Measurements from ENCODE around the gene INTS1. TPM values are rescaled to one million over a fixed set of nuclear protein-coding genes. Genes with fewer than 3 reads are reported as not detected.
A peak's percentile ranks its signal among the peaks of the same experiment; 100 is the strongest.

The INTS1 gene
- total RNA-seq, 1 experiment from 2014 or later: 71.8 TPM

- no peaks in the 10 kb centered on the region for H3K27me3 ChIP-seq (ENCODE audit: control insufficient read depth, insufficient read depth, low read length)
- H3K36me3 ChIP-seq (replicated peaks; ENCODE audit: control insufficient read depth, insufficient read depth, low read length): peaks cover 23% of the 10 kb centered on the region
Measured at GRCh38 chr7:1497293-1497927, 6.8 kb downstream of the INTS1 start.

DNA sequence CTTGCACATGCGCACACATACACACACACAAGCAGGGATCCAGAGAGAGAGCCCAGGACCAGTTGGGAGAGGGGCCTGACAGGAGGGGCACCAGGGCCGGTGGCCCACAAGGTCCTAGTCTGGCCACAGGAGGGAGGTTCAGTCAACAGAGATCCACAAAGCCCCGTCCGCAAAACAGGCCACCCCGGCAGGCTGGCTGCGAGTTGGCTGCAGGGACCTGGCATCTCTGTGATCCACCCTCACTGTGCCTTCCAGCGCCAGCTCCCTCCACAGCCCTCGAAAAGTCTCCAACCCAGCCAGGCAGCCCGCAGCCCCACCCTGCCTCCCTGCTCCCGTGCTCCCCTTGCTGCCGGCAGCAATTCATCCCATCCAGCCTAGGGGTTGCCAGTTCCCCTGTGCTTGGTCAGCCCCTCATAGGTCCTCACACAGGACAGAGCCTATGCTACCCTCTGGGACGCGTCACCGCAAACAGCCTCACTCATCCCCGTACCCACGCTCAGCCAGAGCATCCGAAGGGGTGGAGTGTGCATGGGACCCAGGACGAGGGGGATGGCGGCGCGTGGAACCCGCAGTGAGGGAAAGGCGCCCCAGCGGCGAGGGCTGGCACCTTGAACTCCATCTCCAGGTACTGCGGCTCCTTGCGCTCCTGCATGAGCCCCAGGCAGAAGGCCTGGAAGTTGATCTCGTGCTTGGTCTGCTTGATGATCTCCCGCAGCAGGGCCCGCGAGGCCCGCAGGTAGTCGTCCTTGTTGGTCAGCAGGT lies 7.5 kb downstream of the INTS1 start:
- DNase-seq: no peak
- Histone ChIP-seq H3K4me3 (ENCODE audit: insufficient read depth, low read depth, low read length) (no peak overlapping the region), H3K36me3 (replicated peaks; ENCODE audit: control insufficient read depth, insufficient read depth, low read length) (peaks cover 20% of the 10 kb centered on the region), H3K27me3 (ENCODE audit: control insufficient read depth, insufficient read depth, low read length) (no peaks in the 10 kb centered on the region)

More at GRCh38 chr7:1497293-1497927, 6.8 kb downstream of the INTS1 start:
- no peak for DNase-seq
- no peak overlapping the region for H3K4me3 ChIP-seq (ENCODE audit: insufficient read depth, low read depth, low read length)

DNA sequence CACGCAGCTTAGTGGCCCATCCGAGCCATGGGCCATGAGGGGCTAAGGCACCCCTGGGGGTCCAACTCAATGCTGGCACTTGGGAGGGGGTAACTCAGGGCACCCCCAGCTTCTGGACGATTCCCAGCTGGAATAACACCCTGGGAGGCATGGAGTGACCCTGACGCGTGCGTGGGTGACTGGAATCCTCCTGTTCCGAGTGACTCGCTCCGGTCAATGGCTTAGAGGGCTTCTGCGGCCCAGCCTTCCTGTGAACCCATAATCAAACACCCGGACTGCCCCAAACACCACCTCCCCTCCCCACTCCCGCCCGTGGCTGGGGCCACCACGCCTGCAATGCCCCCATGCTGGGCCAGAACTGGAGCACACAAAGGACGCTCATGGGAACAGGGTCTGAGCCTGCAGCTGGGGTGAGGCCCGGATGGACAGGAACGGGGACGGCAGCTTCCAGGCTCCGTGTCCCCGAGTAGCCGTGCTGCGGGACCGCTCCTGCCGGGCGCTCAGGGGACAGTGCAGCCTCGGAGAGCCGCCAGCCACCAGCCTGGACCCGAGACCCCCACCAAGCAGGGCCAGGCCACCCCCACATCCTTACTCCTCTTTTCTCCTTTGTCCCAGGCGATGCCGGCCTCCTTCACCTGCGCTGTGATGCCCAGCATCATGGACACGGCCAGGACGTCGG lies 8.5 kb downstream of the INTS1 start:
- Histone ChIP-seq H3K36me3 (replicated peaks; ENCODE audit: control insufficient read depth, insufficient read depth, low read length) (peaks cover 28% of the 10 kb centered on the region), H3K4me3 (ENCODE audit: insufficient read depth, low read depth, low read length) (no peak overlapping the region), H3K27me3 (ENCODE audit: control insufficient read depth, insufficient read depth, low read length) (no peaks in the 10 kb centered on the region)
- no peak for DNase-seq

- Histone ChIP-seq H3K27me3 (ENCODE audit: control insufficient read depth, insufficient read depth, low read length) (no peaks in the 10 kb centered on the region), H3K36me3 (replicated peaks; ENCODE audit: control insufficient read depth, insufficient read depth, low read length) (peaks cover 29% of the 10 kb centered on the region), H3K4me3 (ENCODE audit: insufficient read depth, low read depth, low read length) (no peak overlapping the region)
- no peak for DNase-seq
Measured at GRCh38 chr7:1494866-1495563, 9.2 kb downstream of the INTS1 start.

DNA sequence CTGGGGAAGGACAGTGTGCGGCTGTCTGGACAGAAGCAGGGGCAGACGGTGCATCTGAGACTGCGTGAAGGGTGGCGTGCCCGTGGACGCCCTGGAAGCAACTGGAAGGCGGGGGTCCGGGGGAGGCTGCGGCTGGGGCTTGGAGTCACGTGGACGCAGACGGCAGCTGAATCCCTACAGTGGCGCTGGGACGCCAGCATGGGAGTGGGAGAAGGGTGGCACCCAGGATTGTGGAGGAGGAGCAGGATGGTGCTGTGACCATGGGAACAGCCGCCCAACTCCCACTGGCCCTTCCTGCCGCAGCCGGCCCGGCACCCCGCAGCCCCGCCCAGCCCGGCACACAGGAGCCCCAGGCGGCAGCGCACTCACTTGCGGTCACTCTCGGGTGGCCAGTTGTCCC lies 9.7 kb downstream of the INTS1 start:
- Histone ChIP-seq H3K27me3 (ENCODE audit: control insufficient read depth, insufficient read depth, low read length) (no peaks in the 10 kb centered on the region), H3K36me3 (replicated peaks; ENCODE audit: control insufficient read depth, insufficient read depth, low read length) (peaks cover 27% of the 10 kb centered on the region), H3K4me3 (ENCODE audit: insufficient read depth, low read depth, low read length) (no peak overlapping the region)
- DNase-seq: no peak

DNA sequence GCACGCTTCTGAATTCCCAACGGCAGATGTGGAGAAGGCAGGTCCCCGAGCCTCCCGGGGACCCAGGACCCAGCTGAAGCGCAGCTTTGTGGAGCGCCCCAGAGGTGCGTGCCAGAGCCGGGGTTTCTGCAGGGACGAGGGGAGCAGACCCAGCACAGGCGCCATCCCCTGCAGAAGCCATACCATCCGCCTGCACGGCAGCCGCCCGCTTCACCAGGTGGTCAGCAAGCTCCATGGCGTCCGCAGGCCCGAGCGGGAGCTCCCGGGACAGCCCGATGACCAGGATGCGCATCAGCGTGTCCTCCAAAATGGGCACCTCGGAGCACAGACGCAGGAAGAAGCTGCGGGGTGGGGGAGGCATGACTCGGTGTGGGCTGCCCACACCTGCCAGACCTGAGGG lies 10.6 kb downstream of the INTS1 start:
- Histone ChIP-seq H3K36me3 (replicated peaks; ENCODE audit: control insufficient read depth, insufficient read depth, low read length) (peaks cover 30% of the 10 kb centered on the region), H3K4me3 (ENCODE audit: insufficient read depth, low read depth, low read length) (no peak overlapping the region), H3K27me3 (ENCODE audit: control insufficient read depth, insufficient read depth, low read length) (no peaks in the 10 kb centered on the region)
- peak; percentile 74 for DNase-seq

DNA sequence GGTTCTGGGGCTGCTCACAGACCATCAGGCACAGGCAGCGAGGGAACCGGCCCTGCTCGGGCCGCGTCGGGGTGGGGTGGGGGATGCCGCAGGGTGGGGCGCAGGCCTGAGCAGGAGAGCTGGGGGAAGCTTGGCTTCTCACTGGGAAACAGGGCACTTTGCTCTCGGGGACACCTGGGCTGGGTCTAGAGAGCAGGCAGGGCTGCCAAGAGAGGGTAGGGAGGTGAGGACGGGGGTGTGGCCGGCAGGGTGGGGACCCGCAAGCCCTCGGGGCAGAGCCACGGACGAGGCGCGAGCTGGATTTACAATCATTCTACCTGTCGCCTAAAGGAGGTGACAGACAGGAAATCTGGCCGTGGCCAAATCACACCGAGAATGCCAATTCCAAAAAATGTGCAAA lies 11.1 kb downstream of the INTS1 start:
- peak; percentile 76 for DNase-seq
- H3K36me3 ChIP-seq (replicated peaks; ENCODE audit: control insufficient read depth, insufficient read depth, low read length): peaks cover 30% of the 10 kb centered on the region
- no peak overlapping the region for H3K4me3 ChIP-seq (ENCODE audit: insufficient read depth, low read depth, low read length)
- no peaks in the 10 kb centered on the region for H3K27me3 ChIP-seq (ENCODE audit: control insufficient read depth, insufficient read depth, low read length)

GRCh38 chr7:1492640-1493039 lies 11.5 kb downstream of the INTS1 start:
- Histone ChIP-seq H3K36me3 (replicated peaks; ENCODE audit: control insufficient read depth, insufficient read depth, low read length) (peaks cover 28% of the 10 kb centered on the region), H3K27me3 (ENCODE audit: control insufficient read depth, insufficient read depth, low read length) (no peaks in the 10 kb centered on the region), H3K4me3 (ENCODE audit: insufficient read depth, low read depth, low read length) (no peak overlapping the region)
- DNase-seq: no peak

DNA sequence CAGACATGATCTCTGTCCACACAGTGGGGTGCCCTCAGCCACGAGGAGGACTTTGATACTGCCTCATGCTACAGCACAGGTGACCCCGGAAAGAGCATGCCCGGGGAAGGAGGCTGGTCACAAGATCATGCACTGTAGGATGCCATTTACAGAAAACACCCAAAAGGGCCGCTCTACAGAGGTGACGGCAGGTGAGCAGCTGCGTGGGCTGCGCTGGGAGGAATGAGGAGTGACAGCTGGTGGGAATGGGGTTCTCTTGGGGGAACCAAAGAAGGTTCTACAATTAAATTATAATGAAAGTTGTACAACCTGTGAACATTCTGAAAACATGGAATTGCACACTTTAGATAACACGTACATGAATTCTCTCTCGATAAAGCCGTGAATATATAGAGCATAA lies 12.0 kb downstream of the INTS1 start:
- no peaks in the 10 kb centered on the region for H3K27me3 ChIP-seq (ENCODE audit: control insufficient read depth, insufficient read depth, low read length)
- DNase-seq: no peak
- H3K36me3 ChIP-seq (replicated peaks; ENCODE audit: control insufficient read depth, insufficient read depth, low read length): peaks cover 29% of the 10 kb centered on the region
- H3K4me3 ChIP-seq (ENCODE audit: insufficient read depth, low read depth, low read length): no peak overlapping the region

DNA sequence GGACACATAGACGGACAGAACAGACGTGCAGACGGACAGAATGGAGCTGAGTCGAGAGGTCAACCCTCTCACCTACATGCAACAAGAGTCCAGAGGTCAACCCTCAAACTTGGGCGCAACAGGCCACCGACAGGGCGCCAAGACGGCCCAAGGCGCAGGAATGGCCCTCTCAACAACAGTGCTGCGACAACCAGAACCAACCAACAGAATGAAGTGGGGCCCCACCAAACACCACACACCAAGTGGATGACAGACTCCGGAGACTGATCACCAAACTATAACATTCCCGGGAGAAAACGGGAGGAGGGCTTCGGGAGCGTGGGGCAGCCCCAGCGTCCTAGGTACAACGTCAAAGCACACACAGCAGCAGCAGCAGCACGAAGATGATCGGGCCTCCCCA lies 13.4 kb downstream of the INTS1 start:
- no peak for DNase-seq
- no peak overlapping the region for H3K4me3 ChIP-seq (ENCODE audit: insufficient read depth, low read depth, low read length)
- peaks cover 30% of the 10 kb centered on the region for H3K36me3 ChIP-seq (replicated peaks; ENCODE audit: control insufficient read depth, insufficient read depth, low read length)
- H3K27me3 ChIP-seq (ENCODE audit: control insufficient read depth, insufficient read depth, low read length): no peaks in the 10 kb centered on the region

GRCh38 chr7:1489336-1489735 lies 14.9 kb downstream of the INTS1 start:
- no peaks in the 10 kb centered on the region for H3K27me3 ChIP-seq (ENCODE audit: control insufficient read depth, insufficient read depth, low read length)
- no peak overlapping the region for H3K4me3 ChIP-seq (ENCODE audit: insufficient read depth, low read depth, low read length)

DNA sequence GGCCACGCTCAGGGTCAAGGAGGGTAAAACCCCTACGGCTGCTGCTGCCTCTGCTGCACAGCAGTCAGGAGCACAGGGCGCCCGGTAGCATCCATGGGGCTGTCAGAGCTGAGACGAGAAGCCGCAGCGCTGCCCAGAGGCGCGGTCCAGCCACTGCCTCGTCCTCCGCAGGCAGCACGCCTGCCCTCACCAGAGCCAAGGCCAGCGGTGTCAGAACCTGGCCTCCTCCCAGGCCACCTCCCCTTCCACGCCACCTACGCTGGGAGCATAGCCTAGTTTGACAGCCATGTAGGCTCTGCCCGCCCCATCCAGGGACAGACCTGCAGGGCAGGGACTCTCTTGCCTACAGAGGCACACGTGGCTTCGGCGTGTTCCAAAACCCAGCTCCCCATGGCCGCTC lies 16.2 kb downstream of the INTS1 start:
- peaks cover 31% of the 10 kb centered on the region for H3K36me3 ChIP-seq (replicated peaks; ENCODE audit: control insufficient read depth, insufficient read depth, low read length)
- no peak for DNase-seq
- no peaks in the 10 kb centered on the region for H3K27me3 ChIP-seq (ENCODE audit: control insufficient read depth, insufficient read depth, low read length)
- no peak overlapping the region for H3K4me3 ChIP-seq (ENCODE audit: insufficient read depth, low read depth, low read length)

More at GRCh38 chr7:1489336-1489735, 14.9 kb downstream of the INTS1 start:
- DNase-seq: no peak
- peaks cover 32% of the 10 kb centered on the region for H3K36me3 ChIP-seq (replicated peaks; ENCODE audit: control insufficient read depth, insufficient read depth, low read length)

- no peak overlapping the region for H3K4me3 ChIP-seq (ENCODE audit: insufficient read depth, low read depth, low read length)
- peak; percentile 64 for DNase-seq
- H3K36me3 ChIP-seq (replicated peaks; ENCODE audit: control insufficient read depth, insufficient read depth, low read length): peaks cover 33% of the 10 kb centered on the region
- H3K27me3 ChIP-seq (ENCODE audit: control insufficient read depth, insufficient read depth, low read length): no peaks in the 10 kb centered on the region
Measured at GRCh38 chr7:1487466-1487865, 16.7 kb downstream of the INTS1 start.

GRCh38 chr7:1486571-1486970 lies 17.6 kb downstream of the INTS1 start:
- H3K4me3 ChIP-seq (ENCODE audit: insufficient read depth, low read depth, low read length): no peak overlapping the region
- H3K27me3 ChIP-seq (ENCODE audit: control insufficient read depth, insufficient read depth, low read length): no peaks in the 10 kb centered on the region
- no peak for DNase-seq
- peaks cover 28% of the 10 kb centered on the region for H3K36me3 ChIP-seq (replicated peaks; ENCODE audit: control insufficient read depth, insufficient read depth, low read length)

Data from H7 (cell line).